ENCODE measurements around the gene PFKL.

The PFKL gene

DNA sequence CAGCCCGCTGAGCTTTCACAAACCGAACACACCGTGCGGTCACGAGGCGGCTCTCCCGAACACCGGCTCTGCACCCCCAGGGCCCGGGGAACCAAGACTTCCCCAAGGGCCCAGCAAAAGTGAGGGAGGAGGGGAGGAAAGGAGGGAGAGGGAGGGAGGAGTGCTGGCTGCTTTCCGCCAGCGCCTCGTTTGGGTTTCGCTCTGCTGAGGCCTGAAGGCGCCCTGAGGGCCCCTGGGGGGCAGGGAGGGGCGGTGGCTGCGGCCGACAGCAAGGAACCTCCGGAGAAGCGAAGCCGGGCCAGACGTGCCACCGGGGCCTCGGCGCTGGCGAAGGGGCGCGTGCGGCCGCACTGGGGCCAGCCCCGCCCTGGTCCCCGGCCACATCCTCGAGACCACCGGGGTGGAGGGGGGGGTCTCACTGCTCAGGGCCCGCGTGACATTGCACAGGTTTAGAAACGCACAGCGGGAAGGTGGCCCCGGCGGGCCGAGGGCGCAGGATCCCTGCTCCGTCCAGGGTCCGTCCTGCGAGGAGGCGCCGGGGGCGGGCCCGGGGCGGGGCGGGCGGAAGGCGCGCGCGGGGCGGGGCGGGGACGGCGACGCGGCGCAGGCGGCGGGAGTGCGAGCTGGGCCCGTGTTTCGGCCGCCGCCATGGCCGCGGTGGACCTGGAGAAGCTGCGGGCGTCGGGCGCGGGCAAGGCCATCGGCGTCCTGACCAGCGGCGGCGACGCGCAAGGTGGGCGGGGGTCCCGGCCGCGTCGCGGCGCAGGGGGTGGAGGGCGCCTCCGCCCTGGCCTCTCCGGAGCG, at the start of gene PFKL:
TSS of gene PFKL (plus strand) at position 596 of the 804 bp plus-strand sequence. CDS start at position 649, 53 bp downstream.
- peak; percentile 19 to 67 for DNase-seq

GRCh38 chr21:44253832-44254710, 45.8 kb upstream of the PFKL start:
- no peak for DNase-seq

GRCh38 chr21:44255511-44255981, 44.3 kb upstream of the PFKL start:
- no peak for DNase-seq

GRCh38 chr21:44258056-44258725, 41.7 kb upstream of the PFKL start:
- DNase-seq: no peak

- DNase-seq: no peak
Observed at GRCh38 chr21:44259082-44259705, 40.7 kb upstream of the PFKL start.

DNA sequence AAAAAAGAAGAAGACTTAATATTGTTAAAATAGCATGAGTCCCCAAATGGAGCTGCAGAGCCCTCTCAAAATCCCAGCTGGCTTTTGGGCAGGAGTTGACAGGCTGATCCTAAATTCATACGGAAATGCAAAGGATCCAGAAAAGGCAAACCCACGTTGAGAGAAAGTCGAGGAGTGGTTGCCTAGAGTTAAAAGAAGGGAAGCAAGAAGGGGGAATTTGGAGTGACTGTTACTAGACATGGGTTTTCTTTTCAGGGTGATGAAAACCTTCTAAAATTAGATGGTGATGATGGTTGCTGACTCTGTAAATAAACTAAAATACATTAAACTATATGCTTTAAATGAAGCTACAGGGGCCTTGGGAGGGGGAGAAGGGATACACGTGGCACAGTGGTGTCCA, 39.8 kb upstream of the PFKL start:
- no peak for DNase-seq

DNA sequence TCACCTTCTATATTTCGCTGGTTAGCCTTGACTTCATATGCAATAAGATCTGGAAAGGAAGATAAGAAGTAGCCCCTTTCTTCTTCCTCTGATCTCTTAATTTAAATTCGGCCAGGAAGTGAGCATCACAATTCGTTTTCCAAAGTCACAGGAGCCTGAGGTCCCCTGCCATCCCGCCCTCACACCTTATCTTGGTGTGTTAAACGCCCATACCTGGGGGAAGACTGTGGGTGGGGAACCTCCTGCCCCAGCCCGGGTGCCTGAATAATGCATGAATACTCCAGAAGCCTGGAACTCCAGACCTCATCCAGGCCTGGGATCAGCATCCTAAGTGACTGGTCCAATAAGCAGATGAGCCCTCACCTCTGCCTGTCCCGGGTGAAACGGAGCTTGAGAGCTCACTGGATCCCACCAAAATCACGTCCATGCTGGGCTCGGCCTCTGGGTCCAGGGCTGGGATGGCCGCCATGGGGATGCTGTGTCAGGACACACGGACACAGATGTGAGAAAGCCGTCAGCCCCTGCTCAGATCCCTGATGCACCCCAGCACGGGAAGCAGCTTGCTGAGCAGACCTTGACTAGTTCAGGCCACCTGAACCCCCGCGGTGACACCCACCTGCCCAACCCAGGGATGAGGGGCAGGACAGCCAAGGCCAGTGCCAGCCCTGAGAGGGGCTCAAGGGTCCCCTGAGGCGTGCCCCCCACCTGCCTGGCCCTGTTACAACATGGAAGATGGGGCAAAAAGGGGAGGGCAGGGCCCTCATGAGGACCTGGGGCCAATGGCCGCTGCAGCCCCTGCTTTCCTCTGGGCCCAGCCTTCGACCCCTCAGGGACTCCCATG, 38.8 kb upstream of the PFKL start:
- no peak for DNase-seq

GRCh38 chr21:44261675-44262295, 38.1 kb upstream of the PFKL start, which contains the start of gene DNMT3L:
Gene DNMT3L, minus strand, starts transcription at chr21:44261897. Its CDS starts 638 bp downstream, at chr21:44261259.
- DNase-seq: no peak

DNA sequence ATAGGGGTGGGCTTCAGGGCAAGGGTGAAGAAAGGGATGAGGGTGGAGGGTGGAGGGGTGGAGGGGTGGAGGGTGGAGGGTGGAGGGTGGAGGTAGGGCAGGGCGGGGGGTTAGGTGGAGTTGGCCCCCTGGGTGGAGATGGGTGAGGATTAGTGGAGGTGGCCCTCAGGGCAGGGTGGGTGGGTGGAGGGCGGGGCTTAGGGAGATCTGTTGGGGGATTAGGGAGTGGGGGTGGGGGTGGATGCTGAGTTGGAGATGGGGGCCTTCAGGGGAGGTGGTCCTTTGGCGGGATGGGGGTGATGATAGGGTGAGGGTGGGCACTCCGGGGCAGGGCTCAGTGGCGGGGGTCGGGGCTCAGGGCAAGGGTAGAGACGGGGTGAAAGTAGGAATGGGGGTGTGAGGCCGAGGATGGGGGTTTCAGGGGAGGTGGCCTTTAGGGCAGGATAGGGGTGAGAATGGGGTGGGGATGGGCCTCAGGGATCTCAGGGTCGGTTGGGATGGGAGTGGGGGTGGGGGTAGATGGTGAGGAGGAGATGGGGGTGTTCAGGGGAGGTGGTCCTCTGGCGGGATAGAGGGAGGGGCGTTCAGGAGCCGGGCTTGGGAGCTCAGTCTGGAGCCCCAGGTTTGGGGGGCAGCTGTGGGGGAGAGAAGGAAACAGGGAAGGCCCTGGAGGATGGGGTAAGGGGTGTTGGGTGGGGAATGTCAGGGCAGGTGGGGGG, 37.4 kb upstream of the PFKL start:
- DNase-seq: no peak

DNA sequence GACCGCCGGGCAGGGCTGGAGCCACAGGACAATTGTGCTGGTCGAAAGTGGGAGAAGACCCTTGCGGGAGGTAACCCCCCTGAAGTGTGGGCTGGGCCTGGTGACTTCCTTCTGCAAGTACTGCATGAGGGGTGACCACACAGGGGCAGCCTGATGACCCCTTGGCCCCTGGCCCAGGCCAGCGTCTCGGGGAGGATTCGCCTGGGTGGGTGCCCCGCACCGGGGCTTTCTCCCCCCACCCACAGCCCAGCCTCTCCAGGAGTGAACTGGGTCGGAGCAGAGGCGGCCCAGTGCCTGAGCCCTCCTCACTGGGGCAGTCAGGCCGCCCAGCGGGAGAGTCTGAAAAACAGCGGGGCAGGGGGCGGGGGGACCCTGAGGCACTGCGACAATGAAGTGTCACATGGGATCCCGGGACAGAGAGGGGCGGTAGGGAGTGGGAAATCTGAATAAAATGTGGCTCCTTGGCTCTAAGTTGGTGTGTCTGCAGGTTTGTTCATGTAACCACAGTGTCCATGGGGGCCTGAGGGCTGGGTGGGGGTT, 36.6 kb upstream of the PFKL start:
- no peak for DNase-seq

DNA sequence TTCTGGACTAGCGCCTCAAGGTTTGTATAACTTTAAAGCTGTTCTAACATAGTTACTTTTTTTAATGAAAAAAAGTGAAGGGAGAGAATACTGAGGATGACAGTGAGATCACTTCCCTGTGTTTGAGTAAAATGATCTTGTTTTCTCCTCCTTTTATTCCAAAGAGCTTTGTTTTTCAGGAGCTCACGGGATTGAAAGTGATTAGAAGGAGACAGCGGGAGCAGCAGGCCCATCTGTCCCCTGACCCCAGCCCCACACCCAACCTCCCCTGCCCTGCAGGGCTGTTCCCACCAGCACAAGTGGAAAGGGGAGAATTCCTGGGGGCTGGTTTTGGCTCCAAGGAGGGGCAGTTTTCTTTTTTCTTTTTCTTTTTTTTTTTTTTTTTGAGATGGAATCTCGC, 36.1 kb upstream of the PFKL start:
- DNase-seq: no peak

GRCh38 chr21:44265734-44266270, 34.1 kb upstream of the PFKL start:
- DNase-seq: no peak

DNA sequence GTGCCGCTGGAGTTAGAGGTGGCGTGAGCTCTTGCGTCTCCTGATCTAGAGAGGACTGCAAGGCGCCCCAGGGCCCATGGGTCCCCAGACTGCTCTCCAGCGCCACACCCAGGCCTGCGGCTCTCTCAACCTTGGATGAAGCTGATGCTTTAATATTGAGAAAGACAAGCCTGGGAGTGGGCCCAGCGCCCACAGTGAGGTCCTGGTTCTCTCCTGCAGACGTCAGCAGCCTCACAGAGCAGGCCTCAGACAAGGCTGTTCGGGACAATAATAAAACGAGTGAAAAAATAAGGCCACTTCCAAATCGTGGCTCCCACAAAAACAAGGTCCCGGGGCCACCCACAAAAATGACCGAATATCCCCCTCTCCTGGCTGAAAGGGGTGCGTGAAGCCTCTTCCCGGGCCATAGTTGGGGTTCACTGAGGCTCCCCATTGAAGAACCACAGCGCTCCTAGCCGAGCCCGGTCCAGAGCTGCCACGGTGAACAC, 32.2 kb upstream of the PFKL start:
- DNase-seq: no peak

- no peak for DNase-seq
Observed at GRCh38 chr21:44269090-44269489, 30.8 kb upstream of the PFKL start.

GRCh38 chr21:44271558-44272283, 28.1 kb upstream of the PFKL start:
- DNase-seq: no peak

DNA sequence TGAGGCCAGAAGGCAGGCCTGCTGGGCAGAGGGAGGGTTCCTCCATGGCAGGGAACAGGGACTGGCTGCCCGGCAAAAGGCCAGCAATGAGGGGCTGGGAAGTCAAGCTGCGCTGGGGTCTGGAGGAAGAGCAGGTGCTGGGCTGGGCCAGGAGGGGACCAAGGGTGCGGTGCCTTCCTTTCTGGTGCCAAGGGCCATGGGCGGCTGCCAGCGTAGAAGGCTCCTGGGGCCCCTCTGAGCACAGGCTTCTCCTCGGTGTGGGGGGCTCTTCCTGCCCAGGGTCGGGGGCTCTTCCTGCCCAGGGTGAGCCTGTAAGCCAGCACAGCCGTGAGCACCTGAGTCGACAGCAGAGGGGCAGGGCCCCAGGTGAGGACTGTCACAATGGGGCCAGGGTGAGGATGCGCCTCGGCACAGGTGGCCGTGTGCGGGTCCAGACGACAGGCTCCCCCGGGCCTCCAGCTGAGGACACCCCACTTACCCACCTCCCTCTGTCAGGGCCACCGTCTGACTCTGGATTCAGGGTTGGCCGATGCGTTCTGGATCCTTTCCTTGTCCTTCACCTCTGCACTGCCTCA, 27.5 kb upstream of the PFKL start:
- DNase-seq: no peak

- DNase-seq: no peak
Observed at GRCh38 chr21:44273046-44273445, 26.8 kb upstream of the PFKL start.

GRCh38 chr21:44275041-44275440, 24.8 kb upstream of the PFKL start:
- DNase-seq: no peak

Measured in stimulated activated CD4-positive, alpha-beta T cell treated with anti-CD3 and anti-CD28 coated beads, Interleukin-4, amount 100 ng/mL, for 4 hours (primary cell).